SK-N-DZ (cell line): ENCODE measurements around the gene ME3.
A peak's percentile ranks its signal among the peaks of the same experiment; 100 is the strongest.

ENCODE experiments used
- DNase-seq: peaks from one replicate; pipeline ENCODE4 v3.0.0-alpha.2; 2015; ENCODE audit warnings: low spot score

The ME3 gene

DNA sequence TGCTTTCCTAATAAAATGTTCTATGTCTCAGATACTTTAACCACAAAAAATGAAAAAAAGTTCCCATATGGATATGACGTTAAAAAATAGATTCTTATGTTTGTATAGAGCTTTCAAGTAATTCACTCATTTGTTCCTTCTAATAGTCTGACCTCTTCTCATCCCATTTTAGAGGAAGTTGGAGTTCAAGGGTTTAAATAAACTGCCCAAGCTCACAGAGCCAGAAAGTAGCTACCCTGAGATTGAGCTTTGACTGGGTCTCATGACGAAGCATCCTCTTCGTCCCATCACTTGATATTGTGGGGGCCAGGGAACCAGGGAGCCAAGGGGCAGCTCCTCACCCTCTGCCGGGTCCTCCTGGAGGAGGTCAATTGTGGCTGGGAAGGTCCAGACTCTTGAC lies 181.4 kb downstream of the ME3 start:
- DNase-seq: no peak

DNA sequence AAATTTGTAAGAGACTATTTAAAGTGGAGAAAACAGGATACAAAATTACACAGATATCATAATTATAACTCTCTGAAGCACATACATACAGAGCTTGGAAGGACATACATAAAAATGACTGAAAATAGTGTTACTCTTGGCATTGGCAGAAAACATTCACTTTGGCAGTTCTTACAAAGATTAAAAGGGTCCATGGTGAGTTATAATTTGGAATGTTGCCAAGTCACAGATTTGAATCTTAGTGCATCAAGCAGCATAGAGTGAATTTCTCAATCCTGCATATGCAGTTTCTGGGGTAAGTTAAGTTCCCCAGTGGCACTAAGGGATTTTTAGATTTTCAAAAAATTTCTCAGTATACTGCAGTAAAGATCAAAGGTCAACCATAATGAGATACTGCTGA lies 181.8 kb downstream of the ME3 start:
- DNase-seq: no peak

DNA sequence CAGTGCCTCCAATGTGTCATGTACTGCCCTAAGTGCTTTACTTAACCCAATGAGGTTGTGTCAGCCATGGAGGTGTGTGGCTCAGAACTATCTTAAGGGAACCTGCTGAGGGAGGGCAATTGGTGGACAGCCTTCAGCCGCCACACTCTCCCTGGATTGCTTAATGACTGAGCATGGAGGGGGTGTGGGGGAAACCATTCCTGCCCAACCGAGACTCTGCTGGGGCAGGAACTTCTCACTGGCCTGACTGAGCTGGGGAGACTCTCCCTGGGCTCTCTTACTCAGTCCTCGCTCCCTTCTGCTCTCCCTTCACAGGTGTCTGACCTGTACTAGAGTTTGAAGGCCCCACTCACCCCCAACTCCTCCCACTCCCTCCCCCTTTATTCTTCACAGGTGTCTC lies 183.0 kb downstream of the ME3 start:
- DNase-seq: no peak

DNA sequence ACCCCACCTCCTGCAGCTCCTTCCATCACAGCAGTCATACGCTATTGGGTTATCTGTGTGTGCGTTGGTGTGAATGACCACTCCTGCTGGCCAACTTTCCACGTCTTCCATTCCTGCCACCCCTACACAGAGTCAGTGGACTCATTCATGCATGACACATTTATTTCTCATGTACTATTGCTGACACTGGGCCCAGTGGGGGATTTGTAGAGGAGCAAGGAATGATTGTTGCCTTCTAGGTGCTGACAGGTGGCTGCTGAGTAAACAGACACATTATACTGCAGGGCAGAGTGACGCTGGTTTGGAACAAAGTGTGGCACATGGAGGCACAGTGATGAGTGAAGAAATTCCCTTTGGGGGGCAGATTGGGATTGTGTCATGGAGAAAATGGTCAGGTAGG lies 183.9 kb downstream of the ME3 start:
- DNase-seq: no peak

DNA sequence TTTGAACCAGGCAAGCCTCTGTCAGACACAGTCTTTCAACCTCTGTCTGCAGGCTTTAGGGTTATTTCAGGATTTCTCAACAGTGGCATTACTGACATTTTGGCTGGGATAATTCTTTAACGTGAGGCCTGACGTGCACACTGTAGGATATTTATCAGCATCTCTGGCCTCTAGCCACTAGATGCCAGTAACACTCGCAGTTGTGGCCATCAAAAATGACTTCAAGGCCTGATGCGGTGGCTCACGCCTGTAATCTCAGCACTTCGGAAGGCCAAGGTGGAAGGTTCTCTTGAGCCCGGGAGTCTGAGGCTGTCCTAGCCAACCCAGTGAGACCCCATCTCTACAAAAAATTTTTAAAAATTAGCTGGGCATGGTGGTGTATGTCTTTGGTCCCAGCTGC lies 184.7 kb downstream of the ME3 start:
- no peak for DNase-seq

DNA sequence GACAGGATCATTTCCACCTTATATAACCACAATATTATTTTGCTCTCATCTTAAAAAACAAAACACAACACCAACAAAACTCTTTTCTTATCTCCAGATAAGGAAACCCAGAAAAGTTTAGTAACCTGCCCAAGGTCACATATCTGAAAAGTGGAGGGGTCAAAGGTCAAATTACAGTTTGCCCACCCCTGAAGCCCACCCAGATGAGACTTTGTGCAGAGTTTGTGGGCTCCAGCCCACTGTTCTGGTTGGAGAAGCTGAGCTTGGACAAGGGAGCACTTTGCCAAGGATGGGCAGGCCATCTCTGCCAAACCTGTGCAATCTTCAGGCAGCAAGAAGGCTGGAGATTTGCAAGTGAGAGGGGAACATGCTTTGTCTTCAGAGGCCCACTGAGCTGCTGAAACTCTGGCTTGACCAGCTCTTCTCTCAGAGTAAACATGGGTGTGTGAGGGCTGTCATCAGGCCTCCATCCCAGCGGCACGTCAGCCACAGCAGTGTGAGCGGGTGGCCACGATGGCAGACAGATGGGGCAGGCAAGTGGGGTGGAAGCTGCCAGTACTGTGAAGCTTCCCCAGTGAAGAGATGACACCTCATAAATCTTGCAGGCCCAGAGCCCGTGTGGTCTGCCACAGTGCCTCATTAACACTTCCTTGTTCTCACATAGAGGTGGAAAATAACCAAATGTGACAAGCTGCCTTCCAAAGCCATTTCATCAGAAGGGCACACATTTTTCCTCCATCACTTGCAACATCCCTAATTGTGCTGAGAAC lies 186.0 kb downstream of the ME3 start:
- no peak for DNase-seq

DNA sequence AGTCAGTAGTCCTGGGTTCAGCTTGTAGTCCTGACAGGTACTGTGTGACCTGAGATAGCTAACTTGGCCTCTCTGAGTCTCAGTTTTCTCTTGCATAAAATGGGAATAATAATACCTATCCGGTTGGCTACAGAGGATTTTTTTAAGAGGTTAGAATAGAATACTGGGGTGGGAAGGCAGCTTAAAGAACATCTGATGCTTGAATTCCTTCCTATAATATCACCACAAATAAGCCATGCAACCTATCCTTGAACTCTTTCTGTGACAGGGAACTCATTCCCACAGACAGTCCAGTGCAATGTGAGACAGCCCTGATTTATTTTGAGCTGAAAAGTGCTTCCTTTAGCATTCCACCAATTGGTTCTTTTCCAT lies 187.6 kb downstream of the ME3 start:
- no peak for DNase-seq

DNA sequence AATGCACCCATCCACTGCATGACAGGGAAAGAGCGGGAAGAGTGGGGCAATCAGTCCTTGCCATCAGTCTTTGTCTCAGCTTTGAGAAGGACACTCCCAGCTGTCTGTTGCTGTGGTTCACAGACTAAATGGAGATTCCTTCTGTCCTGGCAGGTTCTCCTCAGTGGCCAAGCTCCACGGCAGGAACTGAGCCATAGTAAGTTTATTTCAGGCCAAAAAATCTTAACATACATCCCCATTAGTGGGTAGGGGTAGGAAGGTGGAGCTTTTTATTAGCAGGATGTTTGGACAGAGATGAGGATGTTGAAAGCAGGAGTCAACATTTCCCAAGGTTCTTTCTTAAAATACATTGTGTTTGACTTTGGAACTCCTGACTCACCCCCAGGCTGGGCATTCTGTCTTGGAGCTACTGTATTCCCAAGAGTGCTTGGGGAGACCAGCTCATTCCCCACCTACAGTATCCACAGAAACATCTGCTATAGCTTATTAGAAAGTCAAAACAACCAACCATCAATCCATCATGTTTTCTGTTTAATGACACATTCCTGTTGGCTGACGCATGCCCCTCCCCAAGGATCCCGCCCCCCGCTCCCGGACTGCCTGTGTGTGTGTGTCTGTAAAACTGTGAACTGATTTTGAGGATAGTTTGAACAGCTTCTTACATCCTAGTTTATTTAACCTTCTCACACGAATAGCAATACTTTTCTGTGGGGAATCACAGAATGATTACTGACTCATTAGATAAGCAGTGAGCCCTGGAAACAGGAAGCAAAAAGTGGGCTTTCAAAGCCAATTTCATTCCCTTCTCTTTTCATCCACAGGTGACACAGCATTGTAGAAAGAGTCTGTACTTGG lies 188.2 kb downstream of the ME3 start:
- peak; percentile 23 for DNase-seq

DNA sequence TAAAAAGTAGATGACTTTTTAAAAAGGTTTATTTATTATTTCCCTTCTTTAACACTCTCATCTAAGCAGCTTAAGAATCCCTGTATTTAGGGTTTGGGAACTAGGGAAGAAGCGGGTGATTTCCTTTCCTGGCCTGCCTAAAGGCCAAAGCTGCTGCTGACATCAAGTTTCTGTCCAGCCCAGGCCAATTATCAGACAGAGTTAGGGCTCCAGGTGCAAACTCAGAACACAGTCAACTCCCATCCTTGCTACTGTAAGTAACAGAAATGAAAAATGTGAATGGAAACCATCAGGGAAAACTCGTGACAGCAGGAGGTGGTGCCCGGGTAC lies 188.8 kb downstream of the ME3 start:
- no peak for DNase-seq

DNA sequence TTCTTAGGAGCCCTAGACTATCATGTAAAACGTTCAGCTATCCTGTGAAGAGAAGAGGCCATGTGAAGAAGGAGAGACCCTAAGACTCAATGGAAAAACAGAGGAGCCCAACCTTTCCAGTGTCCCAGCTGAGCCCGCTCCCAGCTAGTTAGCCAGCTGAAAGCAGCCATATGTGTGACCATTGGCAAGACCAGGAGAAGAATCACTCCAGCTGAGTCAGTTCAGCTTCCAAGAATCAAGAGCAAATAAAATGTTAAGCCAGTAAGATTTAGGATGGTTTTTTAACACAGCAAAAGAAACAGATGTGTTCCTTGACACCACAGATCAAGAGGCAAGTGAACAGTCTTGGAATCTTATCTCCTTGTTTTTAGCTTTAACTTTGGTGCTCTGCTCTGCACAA lies 189.7 kb downstream of the ME3 start:
- no peak for DNase-seq

DNA sequence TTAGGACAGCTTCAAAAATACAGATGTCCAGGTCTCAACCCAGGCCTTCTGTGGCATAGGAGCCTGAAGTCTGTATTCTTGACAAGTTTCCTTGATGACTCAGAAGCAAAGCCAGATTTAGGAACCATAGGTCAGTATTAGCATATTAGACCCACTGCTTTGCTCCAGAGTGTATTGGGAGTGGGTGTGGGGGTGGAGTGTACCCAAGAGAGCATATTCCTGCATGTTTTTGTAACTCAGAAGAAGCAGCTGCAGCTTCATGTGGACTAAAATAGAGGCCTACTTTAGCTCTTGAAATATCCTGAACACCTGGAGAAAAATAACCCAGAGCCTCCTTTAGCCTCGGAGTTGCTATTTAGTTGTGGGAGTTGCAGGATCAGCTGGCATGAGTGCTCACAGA lies 191.0 kb downstream of the ME3 start:
- no peak for DNase-seq

DNA sequence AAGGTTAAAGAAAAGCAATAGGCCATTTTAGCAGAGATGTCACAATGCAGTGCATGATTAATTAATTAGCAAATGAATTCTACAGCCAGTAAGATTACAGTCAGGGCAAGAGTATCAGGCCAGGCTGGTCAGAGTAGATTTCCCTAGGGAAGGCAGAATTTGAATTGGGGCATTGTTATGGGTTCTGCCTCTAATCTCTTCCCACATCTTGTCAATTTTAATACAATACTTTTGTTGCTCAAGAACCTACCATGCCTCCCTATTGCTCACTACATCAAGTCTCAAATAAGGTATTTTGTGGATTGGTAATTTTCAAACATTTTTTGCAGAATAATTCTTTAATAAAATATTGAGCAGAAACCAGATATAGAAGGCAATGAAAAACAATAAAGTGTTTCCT lies 194.1 kb downstream of the ME3 start:
- DNase-seq: no peak

DNA sequence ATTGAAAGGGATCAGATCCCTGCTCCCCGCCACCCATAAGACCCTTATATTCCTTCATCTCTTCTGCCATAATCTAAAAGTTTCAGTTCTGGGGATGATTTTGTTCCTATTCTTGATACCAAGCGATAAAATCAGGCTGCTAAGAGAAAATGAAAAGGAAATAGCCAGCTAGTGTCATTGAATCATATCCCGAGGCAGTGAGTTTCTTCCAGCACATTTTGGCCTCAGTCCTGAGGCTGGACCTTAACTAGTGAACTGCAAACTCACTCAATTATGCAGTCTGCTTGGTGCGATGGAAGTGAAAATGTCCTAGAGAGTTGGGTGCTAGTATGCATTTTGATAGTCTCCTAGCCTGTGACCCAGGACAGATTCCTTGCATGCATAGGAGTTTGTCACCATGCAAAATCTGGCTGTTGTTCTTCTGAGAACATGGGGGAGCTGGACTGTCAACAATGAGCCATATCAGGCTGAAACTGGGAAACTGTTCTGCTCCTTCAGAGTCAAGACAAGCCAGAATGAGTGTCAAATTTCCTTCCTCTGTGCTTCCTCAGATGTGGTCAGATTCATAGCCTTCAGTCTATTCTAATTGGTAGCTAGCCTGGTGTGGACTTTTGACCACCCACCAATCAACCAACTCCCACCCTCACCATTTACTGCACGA lies 194.8 kb downstream of the ME3 start:
- no peak for DNase-seq

DNA sequence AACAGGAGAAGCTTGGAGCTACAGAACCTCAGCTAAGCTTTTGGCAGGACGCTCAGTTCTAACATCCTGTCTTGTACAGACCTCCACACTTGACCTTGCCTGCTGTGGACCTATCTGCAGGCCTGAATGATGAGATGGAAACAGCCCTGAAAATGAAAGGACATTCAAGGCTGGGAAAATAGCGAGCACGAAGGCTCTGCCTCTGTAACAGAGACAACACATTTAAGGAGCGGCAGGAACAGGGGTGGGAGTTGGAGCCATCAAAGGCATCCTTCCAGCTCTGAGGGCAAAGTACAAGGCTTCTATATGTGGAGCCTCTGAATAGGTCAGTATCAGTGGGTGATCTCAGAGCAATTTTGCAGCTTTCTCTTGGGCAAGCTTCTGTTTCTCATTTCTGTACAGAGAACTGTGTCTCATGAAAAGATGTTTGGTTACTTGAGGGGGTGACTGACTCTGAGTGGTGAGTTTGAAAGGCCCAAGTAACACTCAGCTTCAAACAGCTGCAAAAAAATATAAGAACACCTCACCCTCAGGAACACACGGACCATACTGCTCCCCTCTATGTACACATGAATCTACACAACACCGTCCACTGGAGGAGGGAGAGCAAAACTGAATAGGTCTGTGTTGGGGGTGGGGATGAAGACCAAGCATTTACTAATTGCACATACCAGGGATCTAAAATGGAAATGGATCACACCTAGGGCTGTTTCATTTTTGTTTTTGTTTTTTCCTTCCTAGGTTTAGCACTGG lies 196.1 kb downstream of the ME3 start:
- no peak for DNase-seq

DNA sequence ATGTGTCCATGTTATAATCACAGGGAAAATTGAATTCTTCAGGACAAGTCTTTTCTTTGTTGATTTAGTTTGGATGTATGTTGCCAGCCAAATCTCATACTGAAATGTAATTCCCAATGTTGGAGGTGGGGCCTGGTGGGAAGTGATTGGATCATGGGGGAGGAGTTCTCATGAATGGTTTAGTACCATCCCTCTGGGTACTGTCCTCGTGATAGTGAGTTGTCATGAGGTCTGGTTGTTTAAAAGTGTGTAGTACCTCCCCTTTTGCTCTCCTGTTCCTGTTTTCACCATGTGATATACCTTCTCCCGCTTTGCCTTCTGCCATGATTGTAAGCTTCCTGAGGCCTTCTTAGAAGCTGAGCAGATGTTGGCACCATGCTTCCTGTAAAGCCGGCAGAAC lies 197.4 kb downstream of the ME3 start:
- DNase-seq: no peak

DNA sequence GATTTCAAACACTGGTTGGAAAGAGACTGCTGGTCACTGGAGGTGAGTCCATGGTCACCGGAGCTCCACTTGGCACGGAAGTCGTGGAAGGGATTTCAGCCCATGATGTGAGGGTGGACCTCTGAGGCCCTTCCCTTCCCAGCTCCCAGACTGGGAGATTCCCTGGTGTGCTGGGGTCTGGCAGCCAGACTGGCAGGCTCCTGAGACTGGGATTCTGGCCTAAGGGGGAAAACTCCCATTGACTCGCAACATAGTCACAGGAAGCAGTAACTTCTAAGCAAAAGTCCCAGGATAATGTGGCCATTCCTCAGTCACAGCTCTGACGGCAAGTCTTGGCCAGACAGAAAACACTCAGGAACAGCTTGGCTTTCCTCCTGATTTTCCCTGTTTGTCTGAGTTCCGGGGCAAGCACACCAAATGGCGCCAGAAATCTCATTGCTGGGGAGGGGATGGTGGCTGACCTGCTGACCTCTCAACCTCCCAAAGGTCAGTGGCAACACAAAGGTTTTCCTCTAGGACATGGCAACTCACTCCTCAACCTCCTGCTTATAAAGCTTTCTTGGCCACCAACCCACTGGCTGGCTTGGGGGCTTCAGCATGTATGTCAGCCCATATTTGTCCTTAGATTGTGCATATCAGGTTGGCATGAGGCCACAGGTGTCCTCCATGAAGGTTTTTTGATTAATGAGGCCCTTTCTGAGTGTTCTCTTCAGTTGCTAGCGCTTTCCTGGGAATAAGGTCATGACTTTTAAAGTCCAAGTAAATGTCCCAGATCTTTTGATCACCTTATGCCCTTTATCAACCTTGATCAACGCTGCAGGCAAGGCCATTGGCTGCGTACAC lies 198.2 kb downstream of the ME3 start:
- DNase-seq: no peak

DNA sequence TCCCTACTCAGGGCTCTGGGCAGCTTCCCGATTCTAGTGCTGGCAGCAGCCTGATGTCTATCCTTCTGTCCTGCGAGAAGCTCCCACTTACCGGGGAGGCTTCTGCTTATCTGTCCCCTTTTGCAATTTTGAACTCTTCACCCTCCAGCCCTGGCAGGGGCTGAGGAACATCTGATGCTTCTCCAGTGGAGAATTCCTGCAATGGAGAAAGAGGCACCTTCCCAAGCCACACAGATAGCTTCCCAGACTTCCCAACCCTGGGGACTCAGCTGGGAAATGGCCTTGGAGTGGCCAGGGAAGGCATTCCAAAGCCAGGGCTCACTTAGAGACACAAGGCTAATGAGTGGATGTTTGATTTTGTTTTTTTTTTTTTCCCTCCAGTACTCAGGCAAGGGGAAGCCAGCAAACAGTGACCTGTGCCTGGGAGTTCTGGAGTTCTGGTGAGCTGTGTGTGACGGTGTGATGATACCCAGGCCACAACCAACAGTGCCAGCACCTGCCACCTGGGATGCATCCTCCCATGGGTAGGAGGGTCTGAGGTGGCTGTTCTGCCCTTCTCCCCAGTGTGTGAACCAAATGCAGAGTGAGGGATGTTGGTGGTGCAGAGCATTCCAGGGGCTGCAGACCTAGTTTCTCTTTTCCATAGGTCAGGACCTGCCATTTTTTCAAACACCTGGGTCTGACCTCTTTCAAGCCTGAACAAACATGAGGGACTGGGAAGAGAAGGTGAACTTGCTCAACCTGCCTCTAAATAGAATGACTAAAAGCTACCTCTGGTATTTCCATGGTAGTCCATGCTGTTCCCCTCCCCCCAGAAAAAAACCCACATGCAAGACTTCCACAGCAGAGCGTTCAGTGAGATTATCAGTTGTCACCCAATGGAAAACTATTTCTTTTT lies 202.7 kb downstream of the ME3 start:
- DNase-seq: no peak

DNA sequence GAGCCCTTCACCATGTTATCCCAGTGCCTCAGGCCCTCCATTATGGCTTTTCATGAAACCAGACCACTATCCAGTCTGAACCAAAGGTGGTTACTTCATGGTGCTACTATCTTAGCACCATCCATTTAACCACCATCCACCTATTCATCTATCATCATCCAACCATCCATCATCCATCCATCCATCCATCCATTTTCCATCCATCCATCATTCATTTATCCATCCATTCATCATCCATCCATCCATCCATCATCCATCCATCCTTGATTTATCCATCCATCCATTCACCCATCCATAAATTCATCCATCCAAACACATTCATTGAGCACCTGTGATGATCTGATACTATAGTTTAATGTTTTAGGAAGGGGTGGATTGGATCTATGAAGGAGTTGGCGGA lies 204.2 kb downstream of the ME3 start:
- DNase-seq: no peak

DNA sequence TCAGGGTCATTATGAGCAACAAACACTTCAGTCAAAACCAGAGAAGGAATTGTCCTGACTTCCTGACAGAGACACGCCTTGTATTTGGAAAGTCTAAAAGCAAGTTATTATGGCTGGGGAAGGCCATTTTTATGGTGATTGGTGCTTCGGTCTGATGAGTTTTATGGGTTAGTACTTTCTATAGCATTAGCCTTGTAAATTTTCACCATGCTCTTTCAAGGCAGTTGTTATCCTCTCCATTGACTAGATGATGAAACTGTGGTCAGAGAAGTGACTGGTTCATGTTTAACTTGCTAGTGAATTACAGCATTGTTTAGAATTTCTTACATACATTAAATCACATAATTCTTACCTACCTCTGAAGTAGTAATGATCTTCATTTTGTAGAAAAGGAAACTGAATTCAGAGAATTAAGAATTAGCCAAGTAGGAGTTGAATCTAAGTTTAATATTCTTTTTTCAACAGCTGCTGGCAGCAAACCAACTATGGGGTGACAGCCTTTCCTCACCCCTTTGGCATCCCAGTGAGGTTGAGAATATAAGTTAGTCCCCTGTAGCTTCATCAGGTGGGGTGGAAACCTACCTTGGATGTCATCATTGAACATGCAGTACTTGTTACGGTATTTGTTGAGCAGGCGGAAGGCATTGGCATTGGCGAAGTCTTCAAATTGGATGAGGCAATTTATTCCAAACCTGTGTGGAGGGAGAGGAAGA lies 207.8 kb downstream of the ME3 start:
- no peak for DNase-seq
